SU-DHL-6 (cell line): ENCODE data around the gene PRKCA.

ENCODE experiments used
- H2AFZ ChIP-seq: fragments of 200-600 bp; sonication (generic); 2 replicates; pipeline ENCODE4 v1.6.1; 2014; ENCODE audit warnings: low read depth, mild to moderate bottlenecking, moderate library complexity, mixed read lengths, antibody characterized with exemption, low read length; ENCODE audit not compliant: severe bottlenecking
- H3F3A ChIP-seq: fragments of 200-600 bp; shearing (Covaris generic); 2 replicates; pipeline ENCODE4 v1.6.0; 2016; ENCODE audit warnings: antibody characterized with exemption, mild to moderate bottlenecking; ENCODE audit not compliant: insufficient read depth
- H3K27ac ChIP-seq: fragments of 200-600 bp; sonication (generic); 2 replicates; pipeline ENCODE4 v1.5.1; 2016; ENCODE audit warnings: low read depth, mild to moderate bottlenecking, low read length, moderate library complexity, mixed read lengths
- H3K27me3 ChIP-seq: fragments of 200-600 bp; sonication (generic), shearing (Covaris generic); 2 replicates; pipeline ENCODE4 v1.6.0; 2014; ENCODE audit warnings: mild to moderate bottlenecking, low read length
- H3K36me3 ChIP-seq: fragments of 200-600 bp; sonication (generic); 2 replicates; pipeline ENCODE4 v1.6.1; 2014; ENCODE audit warnings: mild to moderate bottlenecking, low read length, mixed read lengths
- H3K4me2 ChIP-seq: fragments of 300-600, 200-600 bp; shearing (Covaris generic), sonication (generic); 2 replicates; pipeline ENCODE4 v1.6.0; 2014; ENCODE audit warnings: low read length, low read depth, mild to moderate bottlenecking; ENCODE audit not compliant: poor library complexity, severe bottlenecking
- H3K4me3 ChIP-seq: fragments of 200-600 bp; sonication (generic); 2 replicates; pipeline ENCODE4 v1.5.1; 2014; ENCODE audit warnings: antibody characterized with exemption, low read length, mild to moderate bottlenecking, mixed read lengths; ENCODE audit not compliant: insufficient read depth, poor library complexity, severe bottlenecking
- H3K79me2 ChIP-seq: fragments of 200-600 bp; sonication (generic); 2 replicates; pipeline ENCODE4 v1.6.1; 2014; ENCODE audit warnings: mild to moderate bottlenecking, low read length, moderate library complexity; ENCODE audit not compliant: insufficient read depth
- H3K9ac ChIP-seq: fragments of 200-600 bp; sonication (generic); 2 replicates; pipeline ENCODE4 v1.7.0; 2014; ENCODE audit warnings: mild to moderate bottlenecking, low read length
- H3K9me2 ChIP-seq: fragments of 200-600 bp; sonication (generic); replicated peaks from 2 replicates; pipeline ENCODE4 v1.6.1; 2014; ENCODE audit warnings: low read length; ENCODE audit not compliant: insufficient read depth
- H3K9me3 ChIP-seq: fragments of 200-600 bp; sonication (generic); 2 replicates; pipeline ENCODE4 v1.6.1; 2014; ENCODE audit warnings: low read length, mixed read lengths; ENCODE audit not compliant: insufficient read depth
- H4K20me1 ChIP-seq: fragments of 200-600 bp; sonication (generic); 2 replicates; pipeline ENCODE4 v1.6.1; 2014; ENCODE audit warnings: low read depth, mild to moderate bottlenecking, antibody characterized with exemption, low read length, moderate library complexity, mixed read lengths
- CTCF ChIP-seq: fragments of 200-600 bp; sonication (generic); IDR thresholded peaks from one replicate; pipeline ENCODE4 v1.5.1; 2017; ENCODE audit warnings: antibody characterized with exemption, mild to moderate bottlenecking, low read length, moderate library complexity; ENCODE audit not compliant: insufficient read depth, poor library complexity, severe bottlenecking
- EZH2phosphoT487 ChIP-seq: fragments of 200-600 bp; sonication (generic), shearing (Covaris generic); conservative IDR thresholded peaks from 2 replicates; pipeline ENCODE4 v1.6.1; 2018; ENCODE audit warnings: mild to moderate bottlenecking, antibody characterized with exemption, low read length, moderate library complexity, mixed read lengths

PRKCA gene

DNA sequence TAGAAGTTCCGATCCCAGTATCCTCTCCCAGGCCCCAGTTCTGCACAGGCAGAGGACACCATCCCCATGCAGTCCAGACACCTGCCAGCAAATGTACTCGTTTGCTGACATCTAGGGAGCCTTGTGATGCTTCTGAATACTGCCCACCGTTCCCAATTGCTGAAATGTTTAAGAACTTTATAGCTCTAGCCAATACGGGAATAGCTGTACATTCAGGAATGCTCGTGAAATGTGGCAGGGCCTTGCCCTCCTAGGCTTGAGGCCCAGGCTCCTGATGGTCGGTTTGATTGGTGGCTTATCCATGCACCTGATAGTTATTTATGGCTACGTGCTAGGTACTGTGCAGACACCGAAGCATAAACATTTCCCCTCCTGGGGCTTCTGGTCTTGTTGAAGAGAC lies 255.5 kb downstream of the PRKCA start:
- no peaks in the 10 kb centered on the region for H4K20me1 ChIP-seq
- TF ChIP-seq CTCF (no peak), EZH2phosphoT487 (no peak)
- H3K4me2 ChIP-seq, result no peak overlapping the region
- no peaks in the 10 kb centered on the region for H3K9me3 ChIP-seq
- H3K4me3 ChIP-seq, result no peak overlapping the region
- H3F3A ChIP-seq, result no peaks in the 10 kb centered on the region
- no peak overlapping the region for H3K27ac ChIP-seq
- H3K36me3 ChIP-seq, result peaks cover 3% of the 10 kb centered on the region; the same call in 1 of the 2 replicates
- H2AFZ ChIP-seq, result no peak overlapping the region
- no peaks in the 10 kb centered on the region for H3K9me2 ChIP-seq
- no peak overlapping the region for H3K9ac ChIP-seq
- H3K27me3 ChIP-seq, result no peaks in the 10 kb centered on the region
- peaks cover 67% of the 10 kb centered on the region for H3K79me2 ChIP-seq

- H3K9me2 ChIP-seq, result no peaks in the 10 kb centered on the region
- peaks cover 8% of the 10 kb centered on the region; the same call in 1 of the 2 replicates for H3F3A ChIP-seq
- no peak overlapping the region for H3K27ac ChIP-seq
- H3K9me3 ChIP-seq, result no peaks in the 10 kb centered on the region
- H3K4me3 ChIP-seq, result no peak overlapping the region
- H3K36me3 ChIP-seq, result peaks cover 3% of the 10 kb centered on the region; the same call in 1 of the 2 replicates
- H4K20me1 ChIP-seq, result no peaks in the 10 kb centered on the region
- no peak for TF ChIP-seq EZH2phosphoT487
- TF ChIP-seq CTCF, result no peak
- no peak overlapping the region for H3K9ac ChIP-seq
- no peak overlapping the region for H2AFZ ChIP-seq
- no peak overlapping the region for H3K4me2 ChIP-seq
- H3K79me2 ChIP-seq, result peaks cover 74% of the 10 kb centered on the region
- no peaks in the 10 kb centered on the region for H3K27me3 ChIP-seq
These were observed 258.3 kb downstream of the PRKCA start for GRCh38 chr17:66560691-66561090.

GRCh38 chr17:66562119-66562518 lies 259.7 kb downstream of the PRKCA start:
- peaks cover 80% of the 10 kb centered on the region for H3K79me2 ChIP-seq
- H3K4me3 ChIP-seq, result no peak overlapping the region

More at GRCh38 chr17:66562119-66562518, 259.7 kb downstream of the PRKCA start:
- H3K36me3 ChIP-seq, result no peaks in the 10 kb centered on the region; the same call in 1 of the 2 replicates
- peaks cover 13% of the 10 kb centered on the region; the same call in 1 of the 2 replicates for H3F3A ChIP-seq
- TF ChIP-seq EZH2phosphoT487 (no peak), CTCF (no peak)
- H3K27ac ChIP-seq, result no peak overlapping the region
- H3K4me2 ChIP-seq, result no peak overlapping the region
- no peak overlapping the region for H3K9ac ChIP-seq
- H3K9me3 ChIP-seq, result no peaks in the 10 kb centered on the region
- H3K27me3 ChIP-seq, result no peaks in the 10 kb centered on the region
- H4K20me1 ChIP-seq, result no peaks in the 10 kb centered on the region
- H2AFZ ChIP-seq, result no peak overlapping the region
- no peaks in the 10 kb centered on the region for H3K9me2 ChIP-seq
